Measurements from ENCODE around the gene C21orf58.

C21orf58 gene

GRCh38 chr21:46349134-46349760 lies 25.6 kb upstream of the C21orf58 start:
- in situ Hi-C loops (cut with HindIII; ENCODE audit: low sequenced_read_pairs), result no loop called here
- no peak overlapping the region for H3K4me3 ChIP-seq (ENCODE audit: low read depth, low read length)
- DNase-seq (ENCODE audit: low read depth), result no peak
- TF ChIP-seq CTCF (IDR thresholded peaks at IDR 0.05; ENCODE audit: low read depth, low read length, missing control alignments), result no peak

- in situ Hi-C loops (cut with HindIII; ENCODE audit: low sequenced_read_pairs), result no loop called here
- no peak for TF ChIP-seq CTCF (IDR thresholded peaks at IDR 0.05; ENCODE audit: low read depth, low read length, missing control alignments)
- H3K4me3 ChIP-seq (ENCODE audit: low read depth, low read length), result no peak overlapping the region
- DNase-seq (ENCODE audit: low read depth), result no peak
Observed at GRCh38 chr21:46347791-46348381, 24.2 kb upstream of the C21orf58 start.

GRCh38 chr21:46347203-46347550 lies 23.5 kb upstream of the C21orf58 start:
- H3K4me3 ChIP-seq (ENCODE audit: low read depth, low read length), result no peak overlapping the region
- in situ Hi-C loops (cut with HindIII; ENCODE audit: low sequenced_read_pairs), result no loop called here
- no peak for TF ChIP-seq CTCF (IDR thresholded peaks at IDR 0.05; ENCODE audit: low read depth, low read length, missing control alignments)
- DNase-seq (ENCODE audit: low read depth), result no peak

- H3K4me3 ChIP-seq (ENCODE audit: low read depth, low read length), result no peak overlapping the region
- no peak for TF ChIP-seq CTCF (IDR thresholded peaks at IDR 0.05; ENCODE audit: low read depth, low read length, missing control alignments)
- no peak for DNase-seq (ENCODE audit: low read depth)
- in situ Hi-C loops (cut with HindIII; ENCODE audit: low sequenced_read_pairs), result no loop called here
Observed at GRCh38 chr21:46346296-46347202, 22.9 kb upstream of the C21orf58 start.

GRCh38 chr21:46345861-46346260 lies 22.2 kb upstream of the C21orf58 start:
- no peak for TF ChIP-seq CTCF (IDR thresholded peaks at IDR 0.05; ENCODE audit: low read depth, low read length, missing control alignments)
- DNase-seq (ENCODE audit: low read depth), result no peak
- in situ Hi-C loops (cut with HindIII; ENCODE audit: low sequenced_read_pairs), result no loop called here
- H3K4me3 ChIP-seq (ENCODE audit: low read depth, low read length), result no peak overlapping the region

- TF ChIP-seq CTCF (IDR thresholded peaks at IDR 0.05; ENCODE audit: low read depth, low read length, missing control alignments), result no peak
- in situ Hi-C loops (cut with HindIII; ENCODE audit: low sequenced_read_pairs), result no loop called here
- DNase-seq (ENCODE audit: low read depth), result no peak
- H3K4me3 ChIP-seq (ENCODE audit: low read depth, low read length), result no peak overlapping the region
Observed at GRCh38 chr21:46344219-46344915, 20.7 kb upstream of the C21orf58 start.

Measured in astrocyte of the cerebellum (primary cell).